ENCODE measurements around the gene NOL3.
"Not testable (repeated sequence)": the region's sequence is repeated elsewhere in the genome, so short reads cannot be mapped to it uniquely, and the experiment has no call there.

NOL3 gene

GRCh38 chr16:67170168-67170948 is at the start of gene NOL3:
Gene NOL3, plus strand, starts transcription at chr16:67170538.
- no peak for FAIRE-seq

GRCh38 chr16:67122799-67123198 is 47.5 kb upstream of the NOL3 start:
- FAIRE-seq: not testable (repeated sequence)

- no peak for FAIRE-seq
Measured at GRCh38 chr16:67128417-67128816, 41.9 kb upstream of the NOL3 start.

GRCh38 chr16:67128887-67129286 is 41.5 kb upstream of the NOL3 start:
- FAIRE-seq: no peak

- FAIRE-seq: no peak
Measured at GRCh38 chr16:67129422-67129821, 40.9 kb upstream of the NOL3 start.

- no peak for FAIRE-seq
Measured at GRCh38 chr16:67137605-67138004, 32.7 kb upstream of the NOL3 start.

GRCh38 chr16:67141391-67141790 is 28.9 kb upstream of the NOL3 start:
- no peak for FAIRE-seq

GRCh38 chr16:67142342-67142741 is 28.0 kb upstream of the NOL3 start:
- FAIRE-seq: no peak

GRCh38 chr16:67144943-67145342 is 25.4 kb upstream of the NOL3 start:
- FAIRE-seq: no peak

- FAIRE-seq: no peak
Measured at GRCh38 chr16:67145746-67146145, 24.6 kb upstream of the NOL3 start.

- no peak for FAIRE-seq
Measured at GRCh38 chr16:67146523-67147357, 23.6 kb upstream of the NOL3 start.

- no peak for FAIRE-seq
Measured at GRCh38 chr16:67147437-67148140, 22.7 kb upstream of the NOL3 start.

GRCh38 chr16:67148221-67148620 is 22.1 kb upstream of the NOL3 start:
- no peak for FAIRE-seq

GRCh38 chr16:67148656-67149275 is 21.6 kb upstream of the NOL3 start:
- FAIRE-seq: no peak

GRCh38 chr16:67149276-67150046 is 20.9 kb upstream of the NOL3 start:
- FAIRE-seq: no peak

GRCh38 chr16:67150047-67150832 is 20.1 kb upstream of the NOL3 start:
- no peak for FAIRE-seq

GRCh38 chr16:67150833-67151396 is 19.4 kb upstream of the NOL3 start, which contains the start of gene B3GNT9:
Gene B3GNT9, minus strand, starts transcription at chr16:67150998. Its CDS starts 513 bp downstream, at chr16:67150485.
- no peak for FAIRE-seq

- FAIRE-seq: no peak
Measured at GRCh38 chr16:67151431-67152097, 18.8 kb upstream of the NOL3 start.

GRCh38 chr16:67154578-67155294 is 15.6 kb upstream of the NOL3 start:
- no peak for FAIRE-seq

All from endometrium (tissue), 2 donors.